Measurements from ENCODE around the gene GALNT11. TPM values are rescaled to one million over a fixed set of nuclear protein-coding genes. Genes with fewer than 3 reads are reported as not detected.

GALNT11 gene
- total and polyA plus RNA-seq, 2 donors, result 43.9 to 62.3 TPM

DNA sequence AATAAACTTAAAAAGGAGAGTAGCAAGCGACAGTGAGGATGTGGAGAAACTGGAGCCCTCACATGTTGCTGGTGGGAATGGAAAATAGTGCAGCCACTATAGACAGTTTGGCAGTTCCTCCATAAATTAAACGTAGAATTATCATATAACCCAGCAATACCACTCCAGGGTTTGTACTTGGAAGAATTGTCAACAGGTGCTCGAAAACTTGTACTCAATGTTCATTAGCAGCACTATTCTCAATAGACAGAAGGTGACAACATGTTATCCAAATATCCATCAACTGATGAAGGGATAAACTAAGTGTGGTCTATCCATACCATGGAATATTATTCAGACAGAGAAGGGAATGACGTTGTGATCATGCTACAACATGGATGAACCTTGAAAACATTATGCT lies 71.9 kb downstream of the GALNT11 start:
- no peak overlapping the region for H3K4me3 ChIP-seq (ENCODE audit: low read depth, low read length)
- WGBS, result 94% methylated on average over 4 of the region's 4 CpGs
- DNase-seq (ENCODE audit: extremely low spot score), result no peak
- H3K27ac ChIP-seq (ENCODE audit: low read depth), result no peak overlapping the region
- no peaks in the 10 kb centered on the region for H3K36me3 ChIP-seq (ENCODE audit: insufficient read depth)
- H3K4me1 ChIP-seq (ENCODE audit: insufficient read depth), result no peaks in the 10 kb centered on the region

DNA sequence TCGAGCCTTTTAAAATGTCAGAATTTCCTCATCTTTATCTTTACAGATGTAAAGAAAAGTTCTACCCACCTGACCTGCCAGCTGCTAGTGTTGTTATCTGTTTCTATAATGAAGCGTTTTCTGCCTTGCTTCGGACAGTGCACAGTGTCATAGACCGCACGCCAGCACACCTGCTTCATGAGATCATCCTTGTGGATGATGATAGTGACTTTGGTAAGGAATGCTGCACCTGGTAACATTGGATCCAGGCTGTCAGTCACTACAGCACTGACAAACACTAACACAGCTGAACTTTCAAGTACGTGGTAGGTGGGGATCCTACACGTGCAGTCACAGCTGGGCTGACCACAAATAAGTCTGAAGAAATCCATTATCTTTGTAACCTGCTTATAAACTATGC lies 77.6 kb downstream of the GALNT11 start:
- no peak overlapping the region for H3K4me3 ChIP-seq (ENCODE audit: low read depth, low read length)
- no peak overlapping the region for H3K27ac ChIP-seq (ENCODE audit: low read depth)
- 89% methylated on average over 7 of the region's 7 CpGs for WGBS
- no peaks in the 10 kb centered on the region for H3K4me1 ChIP-seq (ENCODE audit: insufficient read depth)
- no peak for DNase-seq (ENCODE audit: extremely low spot score)
- peaks cover 5% of the 10 kb centered on the region for H3K36me3 ChIP-seq (ENCODE audit: insufficient read depth)

DNA sequence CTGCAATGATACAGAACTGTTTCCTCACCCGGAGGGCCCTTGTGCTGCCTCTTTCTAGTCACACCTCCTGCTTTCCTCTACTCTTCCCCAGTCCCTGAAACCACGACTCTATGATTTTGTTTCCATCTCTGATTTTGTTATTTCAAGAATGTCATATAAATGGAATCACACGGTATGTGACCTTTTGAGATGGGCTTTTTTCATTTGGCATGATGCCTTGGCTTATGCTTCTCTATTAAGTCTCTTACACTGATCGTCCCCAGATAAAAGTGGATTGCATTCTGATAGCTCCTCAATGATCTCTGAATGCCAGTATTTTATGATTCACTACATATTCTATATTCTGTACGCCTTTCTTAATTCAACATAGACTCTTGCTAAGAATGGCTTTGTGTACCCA lies 78.2 kb downstream of the GALNT11 start:
- Histone ChIP-seq H3K4me1 (ENCODE audit: insufficient read depth) (no peaks in the 10 kb centered on the region), H3K36me3 (ENCODE audit: insufficient read depth) (peaks cover 5% of the 10 kb centered on the region), H3K27ac (ENCODE audit: low read depth) (no peak overlapping the region), H3K4me3 (ENCODE audit: low read depth, low read length) (no peak overlapping the region)
- 60% methylated on average over 5 of the region's 5 CpGs for WGBS
- no peak for DNase-seq (ENCODE audit: extremely low spot score)

DNA sequence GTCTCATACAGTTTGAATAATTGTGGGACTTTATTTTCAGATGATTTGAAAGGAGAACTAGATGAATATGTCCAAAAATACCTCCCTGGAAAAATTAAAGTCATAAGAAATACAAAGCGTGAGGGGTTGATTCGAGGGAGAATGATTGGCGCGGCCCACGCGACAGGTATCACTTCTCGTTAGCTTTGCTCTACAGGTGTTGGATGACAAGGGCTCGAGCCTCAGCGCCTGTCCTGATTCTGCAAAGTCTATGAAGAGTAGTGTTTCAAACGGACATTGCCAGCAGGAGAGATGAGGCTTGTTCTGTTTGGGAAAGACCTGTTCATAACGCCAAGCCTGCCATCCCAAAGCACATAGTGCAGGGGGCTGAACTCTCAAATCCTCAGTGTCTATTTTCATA lies 79.7 kb downstream of the GALNT11 start:
- Histone ChIP-seq H3K4me1 (ENCODE audit: insufficient read depth) (no peaks in the 10 kb centered on the region), H3K27ac (ENCODE audit: low read depth) (no peak overlapping the region), H3K4me3 (ENCODE audit: low read depth, low read length) (no peak overlapping the region), H3K36me3 (ENCODE audit: insufficient read depth) (peaks cover 5% of the 10 kb centered on the region)
- no peak for DNase-seq (ENCODE audit: extremely low spot score)
- WGBS, result 94% methylated on average over 11 of the region's 11 CpGs

DNA sequence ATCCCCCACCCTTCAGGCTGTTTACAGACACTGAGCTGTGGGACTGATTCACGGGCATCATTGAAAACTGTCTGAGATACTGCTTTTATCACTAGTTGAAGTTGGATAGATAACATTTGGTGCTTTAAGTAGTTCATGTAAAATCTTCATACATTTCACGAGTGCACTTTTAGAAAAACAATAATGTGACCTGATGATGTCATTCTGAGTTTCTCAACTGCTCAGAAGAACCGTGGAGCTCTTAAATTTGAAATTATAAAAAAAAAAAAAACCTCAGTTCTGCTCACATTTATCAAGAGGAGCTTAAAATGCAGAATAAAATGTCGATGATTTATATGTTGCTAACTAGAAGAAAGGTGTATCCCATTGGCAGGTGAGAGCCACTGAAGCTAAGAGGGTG lies 81.5 kb downstream of the GALNT11 start:
- Histone ChIP-seq H3K27ac (ENCODE audit: low read depth) (no peak overlapping the region), H3K4me3 (ENCODE audit: low read depth, low read length) (no peak overlapping the region), H3K36me3 (ENCODE audit: insufficient read depth) (peaks cover 5% of the 10 kb centered on the region), H3K4me1 (ENCODE audit: insufficient read depth) (no peaks in the 10 kb centered on the region)
- WGBS, result 53% methylated on average over 4 of the region's 4 CpGs
- DNase-seq (ENCODE audit: extremely low spot score), result no peak

DNA sequence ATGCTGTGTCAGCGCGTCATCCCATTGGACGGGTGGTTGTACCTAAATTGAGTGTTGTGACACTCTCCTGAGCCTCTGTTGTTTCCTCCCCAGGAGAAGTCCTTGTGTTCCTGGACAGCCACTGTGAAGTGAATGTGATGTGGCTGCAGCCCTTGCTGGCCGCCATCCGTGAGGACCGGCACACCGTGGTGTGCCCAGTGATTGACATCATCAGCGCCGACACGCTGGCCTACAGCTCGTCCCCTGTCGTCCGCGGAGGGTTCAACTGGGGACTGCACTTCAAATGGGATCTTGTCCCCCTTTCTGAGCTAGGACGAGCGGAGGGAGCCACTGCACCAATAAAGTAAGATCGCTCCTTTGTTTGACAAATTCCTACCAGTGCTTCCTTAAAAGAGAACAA lies 82.5 kb downstream of the GALNT11 start:
- 93% methylated on average over 17 of the region's 17 CpGs for WGBS
- peaks cover 5% of the 10 kb centered on the region for H3K36me3 ChIP-seq (ENCODE audit: insufficient read depth)
- no peak overlapping the region for H3K27ac ChIP-seq (ENCODE audit: low read depth)
- H3K4me3 ChIP-seq (ENCODE audit: low read depth, low read length), result no peak overlapping the region
- H3K4me1 ChIP-seq (ENCODE audit: insufficient read depth), result no peaks in the 10 kb centered on the region
- no peak for DNase-seq (ENCODE audit: extremely low spot score)

DNA sequence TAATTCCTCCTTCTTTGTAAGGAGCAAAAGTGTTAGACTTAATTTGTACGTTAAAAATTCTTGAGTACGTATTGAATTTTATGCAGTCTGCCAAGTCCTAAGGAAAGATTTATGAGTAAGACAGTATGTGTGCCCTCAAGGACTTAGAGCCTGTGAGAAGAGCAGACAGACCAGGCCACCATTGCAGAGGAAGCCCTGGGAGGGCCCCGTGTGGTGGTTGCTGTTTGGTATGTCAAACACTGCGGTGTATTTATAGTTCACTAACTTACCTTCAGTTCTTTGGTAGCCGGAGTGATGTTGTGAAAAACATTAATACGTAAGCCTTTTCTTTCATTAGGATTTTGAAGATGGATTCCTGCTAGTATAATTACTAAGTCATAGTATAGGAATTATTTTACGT lies 82.9 kb downstream of the GALNT11 start:
- Histone ChIP-seq H3K4me1 (ENCODE audit: insufficient read depth) (no peaks in the 10 kb centered on the region), H3K36me3 (ENCODE audit: insufficient read depth) (peaks cover 2% of the 10 kb centered on the region), H3K4me3 (ENCODE audit: low read depth, low read length) (no peak overlapping the region), H3K27ac (ENCODE audit: low read depth) (no peak overlapping the region)
- 78% methylated on average over 7 of the region's 7 CpGs for WGBS
- DNase-seq (ENCODE audit: extremely low spot score), result no peak

DNA sequence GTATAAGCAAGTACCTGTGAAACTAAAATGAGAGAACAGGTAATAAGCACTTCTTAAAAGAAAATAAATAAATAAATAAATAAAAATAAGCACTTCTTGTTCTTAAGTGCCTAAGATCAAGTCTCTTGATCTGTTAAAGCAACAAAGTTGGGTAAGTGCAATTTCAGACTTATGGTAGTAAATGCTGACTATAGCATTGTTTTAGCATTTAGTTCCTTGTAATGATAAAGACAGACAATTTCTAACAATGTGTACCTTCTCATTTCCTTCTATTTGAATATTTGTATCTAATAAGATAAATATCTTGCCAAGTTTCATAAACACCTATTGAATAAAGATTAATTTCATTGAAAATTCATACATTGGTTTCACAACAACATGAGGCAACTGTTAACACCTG lies 87.4 kb downstream of the GALNT11 start:
- Histone ChIP-seq H3K4me1 (ENCODE audit: insufficient read depth) (no peaks in the 10 kb centered on the region), H3K4me3 (ENCODE audit: low read depth, low read length) (no peak overlapping the region), H3K27ac (ENCODE audit: low read depth) (no peak overlapping the region), H3K36me3 (ENCODE audit: insufficient read depth) (no peaks in the 10 kb centered on the region)
- no peak for DNase-seq (ENCODE audit: extremely low spot score)

DNA sequence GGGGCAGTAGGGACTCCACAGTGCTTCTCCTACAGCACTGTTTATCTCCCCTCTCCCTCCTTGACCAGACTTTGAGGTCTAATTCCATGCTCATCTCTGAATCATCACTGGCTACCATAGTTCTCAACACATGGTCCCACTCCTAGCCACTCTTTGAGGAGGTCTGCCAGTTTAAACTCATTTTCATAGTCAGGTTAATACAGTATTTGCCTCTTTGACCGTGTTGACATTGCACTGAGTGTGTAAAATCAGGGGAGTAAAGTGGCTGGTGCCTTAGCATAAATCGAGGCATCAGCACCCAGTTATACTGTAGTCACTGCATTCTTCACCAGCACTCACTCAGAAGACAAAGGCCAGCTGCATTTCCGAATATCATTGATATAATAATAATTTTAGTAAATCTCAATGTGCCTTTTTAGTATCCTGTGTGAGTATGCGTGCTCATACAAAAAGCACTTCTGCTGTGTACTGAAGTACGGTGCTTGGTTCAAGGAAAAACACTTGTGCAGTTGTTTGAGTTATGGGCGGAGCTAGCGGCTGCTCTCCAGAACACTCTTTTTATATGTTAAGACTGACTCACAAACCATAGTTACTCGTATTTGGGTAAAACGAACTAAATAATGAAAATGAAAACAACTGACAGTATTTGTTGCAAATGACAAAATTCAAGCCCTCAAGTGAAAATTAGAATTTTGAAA lies 89.7 kb downstream of the GALNT11 start:
- DNase-seq (ENCODE audit: extremely low spot score), result no peak

DNA sequence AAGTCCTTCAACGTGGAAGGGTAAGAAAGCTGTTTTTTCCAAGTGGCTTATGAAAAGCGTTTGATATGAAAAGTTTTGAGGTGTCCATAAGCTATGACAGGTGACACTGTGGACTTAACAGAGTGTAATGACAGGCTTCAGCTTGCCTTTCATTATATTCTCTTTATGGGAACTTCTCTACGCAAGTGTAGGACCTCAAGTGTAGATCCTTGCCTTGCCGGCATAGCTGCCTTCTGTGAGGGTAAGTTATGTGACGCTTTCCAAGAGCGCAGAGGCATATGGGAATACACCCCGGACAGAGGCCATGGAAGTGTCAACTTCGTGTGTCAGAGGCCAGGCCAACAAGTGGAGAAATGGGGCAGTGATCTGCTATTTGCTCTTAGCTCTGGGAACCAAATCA lies 91.9 kb downstream of the GALNT11 start:
- WGBS, result 94% methylated on average over 8 of the region's 8 CpGs
- no peaks in the 10 kb centered on the region for H3K4me1 ChIP-seq (ENCODE audit: insufficient read depth)
- H3K36me3 ChIP-seq (ENCODE audit: insufficient read depth), result peaks cover 7% of the 10 kb centered on the region
- H3K27ac ChIP-seq (ENCODE audit: low read depth), result no peak overlapping the region
- no peak overlapping the region for H3K4me3 ChIP-seq (ENCODE audit: low read depth, low read length)
- no peak for DNase-seq (ENCODE audit: extremely low spot score)

More for the DNA sequence above, 89.7 kb downstream of the GALNT11 start:
- Histone ChIP-seq H3K36me3 (ENCODE audit: insufficient read depth) (no peaks in the 10 kb centered on the region), H3K4me3 (ENCODE audit: low read depth, low read length) (no peak overlapping the region), H3K4me1 (ENCODE audit: insufficient read depth) (no peaks in the 10 kb centered on the region), H3K27ac (ENCODE audit: low read depth) (no peak overlapping the region)
- 90% methylated on average over 9 of the region's 9 CpGs for WGBS

DNA sequence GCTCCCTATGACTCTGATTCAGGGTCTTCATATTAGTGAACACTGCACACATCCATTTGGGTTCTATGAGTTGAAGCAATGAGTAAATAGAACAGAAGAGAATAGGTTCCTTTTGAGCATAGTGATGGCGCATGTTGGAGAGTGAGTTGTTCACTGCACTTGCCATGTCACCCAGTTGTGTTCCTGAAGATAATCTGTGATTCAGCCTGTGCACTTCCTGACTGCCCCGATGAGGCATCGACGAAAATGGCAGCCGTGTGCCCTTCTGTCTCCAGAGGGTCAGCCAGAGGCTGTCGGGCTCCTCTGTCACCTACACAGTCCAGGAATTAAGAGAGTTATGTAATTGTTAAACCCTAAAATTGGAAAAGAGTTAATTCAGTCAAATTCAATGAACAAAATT lies 94.7 kb downstream of the GALNT11 start:
- H3K36me3 ChIP-seq (ENCODE audit: insufficient read depth), result peaks cover 7% of the 10 kb centered on the region

DNA sequence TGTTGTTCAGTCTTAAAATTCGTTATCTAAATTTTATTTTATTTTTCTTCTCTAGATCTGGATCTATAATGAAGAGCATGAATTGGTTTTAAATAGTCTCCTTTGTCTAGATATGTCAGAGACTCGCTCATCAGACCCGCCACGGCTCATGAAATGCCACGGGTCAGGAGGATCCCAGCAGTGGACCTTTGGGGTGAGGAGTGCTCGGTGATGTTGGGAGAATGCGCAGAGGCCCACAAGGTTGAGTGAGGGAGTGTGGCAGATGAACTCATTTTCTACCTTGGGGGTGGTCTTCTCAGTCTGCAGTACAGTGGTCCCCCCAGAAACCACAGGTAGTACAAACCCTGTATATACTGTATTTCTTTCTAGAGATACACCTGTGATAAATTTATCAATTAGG lies 95.3 kb downstream of the GALNT11 start:
- 97% methylated on average over 7 of the region's 7 CpGs for WGBS

More for the DNA sequence above, 94.7 kb downstream of the GALNT11 start:
- no peak for DNase-seq (ENCODE audit: extremely low spot score)
- Histone ChIP-seq H3K4me1 (ENCODE audit: insufficient read depth) (no peaks in the 10 kb centered on the region), H3K4me3 (ENCODE audit: low read depth, low read length) (no peak overlapping the region), H3K27ac (ENCODE audit: low read depth) (no peak overlapping the region)
- WGBS, result 92% methylated on average over 6 of the region's 6 CpGs

DNA sequence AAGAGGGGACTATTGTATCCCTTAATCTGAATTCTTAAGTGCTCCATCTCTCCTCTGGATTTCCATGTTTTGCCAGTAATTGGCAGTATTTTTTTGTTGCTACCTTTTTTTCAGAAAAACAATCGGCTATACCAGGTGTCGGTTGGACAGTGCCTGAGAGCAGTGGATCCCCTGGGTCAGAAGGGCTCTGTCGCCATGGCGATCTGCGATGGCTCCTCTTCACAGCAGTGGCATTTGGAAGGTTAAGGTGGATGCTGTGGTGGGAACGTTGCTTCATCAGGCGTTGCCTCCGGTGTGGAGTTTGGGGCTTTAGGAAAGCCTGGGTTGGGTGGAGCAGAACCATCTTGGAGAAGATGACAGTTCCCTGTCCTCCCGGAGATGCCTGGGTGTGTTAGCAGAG lies 96.0 kb downstream of the GALNT11 start:
- H3K36me3 ChIP-seq (ENCODE audit: insufficient read depth), result peaks cover 7% of the 10 kb centered on the region

More for the DNA sequence above, 95.3 kb downstream of the GALNT11 start:
- H3K4me3 ChIP-seq (ENCODE audit: low read depth, low read length), result no peak overlapping the region
- DNase-seq (ENCODE audit: extremely low spot score), result no peak
- no peak overlapping the region for H3K27ac ChIP-seq (ENCODE audit: low read depth)
- no peaks in the 10 kb centered on the region for H3K4me1 ChIP-seq (ENCODE audit: insufficient read depth)
- H3K36me3 ChIP-seq (ENCODE audit: insufficient read depth), result peaks cover 7% of the 10 kb centered on the region

DNA sequence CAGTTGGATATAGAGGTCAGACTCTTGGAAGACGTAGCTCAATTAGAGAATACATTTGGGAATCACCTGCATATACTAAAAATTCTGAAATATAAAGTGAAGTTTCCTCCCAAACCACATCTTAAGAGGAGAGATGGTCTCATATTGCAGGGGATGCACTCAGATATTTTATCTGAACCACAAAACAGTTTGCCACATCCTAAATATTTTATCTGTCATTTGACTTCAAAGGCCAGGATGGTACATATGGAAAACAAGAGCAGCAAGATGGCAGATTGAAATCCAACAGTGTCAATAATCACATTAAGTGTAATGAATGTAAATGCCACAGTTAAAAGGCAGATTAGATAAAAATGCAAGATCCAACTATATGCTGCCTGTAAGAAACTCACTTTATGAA lies 97.1 kb downstream of the GALNT11 start:
- DNase-seq (ENCODE audit: extremely low spot score), result no peak
- WGBS, result 92% methylated on average over 1 of the region's 1 CpG
- H3K36me3 ChIP-seq (ENCODE audit: insufficient read depth), result peaks cover 7% of the 10 kb centered on the region

More for the DNA sequence above, 96.0 kb downstream of the GALNT11 start:
- Histone ChIP-seq H3K27ac (ENCODE audit: low read depth) (no peak overlapping the region), H3K4me1 (ENCODE audit: insufficient read depth) (no peaks in the 10 kb centered on the region), H3K4me3 (ENCODE audit: low read depth, low read length) (no peak overlapping the region)
- WGBS, result 94% methylated on average over 9 of the region's 9 CpGs
- DNase-seq (ENCODE audit: extremely low spot score), result no peak

DNA sequence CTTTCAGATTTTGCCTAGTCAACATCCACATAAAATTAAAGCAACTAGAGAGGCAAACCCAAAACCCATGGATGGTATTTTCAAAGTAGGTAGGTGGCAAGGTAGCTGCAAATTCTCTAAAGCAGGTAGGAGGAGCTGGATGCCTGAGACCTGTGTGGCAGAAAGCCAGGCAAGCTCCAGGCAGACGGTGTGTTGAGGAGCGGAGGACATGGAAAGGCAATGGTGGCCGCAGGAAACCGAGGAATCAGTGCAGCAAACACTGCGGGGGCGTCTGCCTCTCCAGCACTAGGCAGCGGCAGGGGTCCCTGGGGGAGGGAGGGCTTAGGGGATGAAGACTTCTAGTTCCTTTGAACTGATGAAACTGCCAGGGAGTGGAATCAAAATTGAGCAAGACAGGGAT lies 101.3 kb downstream of the GALNT11 start:
- WGBS, result 92% methylated on average over 7 of the region's 7 CpGs
- Histone ChIP-seq H3K27ac (ENCODE audit: low read depth) (no peak overlapping the region), H3K4me1 (ENCODE audit: insufficient read depth) (no peaks in the 10 kb centered on the region), H3K4me3 (ENCODE audit: low read depth, low read length) (no peak overlapping the region), H3K36me3 (ENCODE audit: insufficient read depth) (peaks cover 7% of the 10 kb centered on the region)
- no peak for DNase-seq (ENCODE audit: extremely low spot score)

More for the DNA sequence above, 97.1 kb downstream of the GALNT11 start:
- no peak overlapping the region for H3K4me3 ChIP-seq (ENCODE audit: low read depth, low read length)
- no peaks in the 10 kb centered on the region for H3K4me1 ChIP-seq (ENCODE audit: insufficient read depth)
- no peak overlapping the region for H3K27ac ChIP-seq (ENCODE audit: low read depth)
